NT2/D1 (cell line): ENCODE data around the gene PHYHIPL.

Experiments
- SUZ12 ChIP-seq: IDR thresholded peaks from 2 replicates; pipeline ENCODE4 v1.6.1; 2011; ENCODE audit not compliant: insufficient read length, insufficient read depth; ENCODE audit errors: extremely low read depth
- YY1 ChIP-seq: IDR thresholded peaks from 2 replicates; pipeline ENCODE4 v1.6.1; 2011; ENCODE audit not compliant: insufficient read length, insufficient read depth
- ZNF274 ChIP-seq: IDR thresholded peaks from 2 replicates; pipeline ENCODE4 v1.6.1; 2011; ENCODE audit warnings: mild to moderate bottlenecking, low read depth, low read length

- no peak for TF ChIP-seq YY1
- no peak for TF ChIP-seq ZNF274
- TF ChIP-seq SUZ12 = no peak
Measured at GRCh38 chr10:59126991-59127390, 49.5 kb upstream of the PHYHIPL start.
